ENCODE data around the gene RNF215. TPM values are rescaled to one million over a fixed set of nuclear protein-coding genes. Genes with fewer than 3 reads are reported as not detected.

Gene RNF215
- total and polyA plus RNA-seq, 2 donors (not counting 3 experiments of a cell fraction or from before 2014, with no cell fraction given) = 16.7 to 26.9 TPM

GRCh38 chr22:30370641-30371230 lies 16.5 kb downstream of the RNF215 start:
- Histone ChIP-seq H3K79me2 (ENCODE audit: control insufficient read depth, insufficient read depth, low read length) (no peaks in the 10 kb centered on the region), H3K36me3 (ENCODE audit: control insufficient read depth in 2 of 2, extremely low read depth in 1 of 2, insufficient read depth in 2 of 2, low read length in 2 of 2) (no peaks in the 10 kb centered on the region), H3K9me1 (replicated peaks; ENCODE audit: control insufficient read depth, extremely low read depth, insufficient read depth, low read length) (no peaks in the 10 kb centered on the region), H3K9ac (replicated peaks; ENCODE audit: extremely low read depth, insufficient read depth, low read length) (no peak overlapping the region), H3K9me3 (replicated peaks; ENCODE audit: control insufficient read depth, insufficient read depth, low read length) (no peaks in the 10 kb centered on the region), H3K4me1 (ENCODE audit: control insufficient read depth, extremely low read depth, insufficient read depth, low read length) (no peaks in the 10 kb centered on the region), H3K4me3 (replicated peaks in 1 of 3; ENCODE audit: insufficient read depth in 1 of 3, low read depth in 1 of 3, low read length in 3 of 3) (no peak overlapping the region), H3K27me3 (ENCODE audit: control insufficient read depth in 2 of 2, insufficient read depth in 2 of 2, low read length in 2 of 2) (no peaks in the 10 kb centered on the region), H4K20me1 (replicated peaks; ENCODE audit: control insufficient read depth, extremely low read depth, insufficient read depth, low read length) (no peaks in the 10 kb centered on the region), H3K27ac (ENCODE audit: insufficient read depth, low read depth, low read length) (no peak overlapping the region), H2AFZ (ENCODE audit: low read depth, low read length) (no peak overlapping the region), H3K4me2 (ENCODE audit: insufficient read depth, low read length) (no peak overlapping the region)
- DNase-seq (ENCODE audit: low read depth, low spot score) = no peak
- dilution Hi-C loops (cut with MboI; ENCODE audit: extremely low pct_ligation_motif_present, low sequenced_read_pairs) (no loop called here), intact Hi-C loops (cut with micrococcal nuclease) (no loop called here)
- no peak for FAIRE-seq
- TF ChIP-seq MYC (IDR thresholded peaks at IDR 0.05; ENCODE audit: low read depth, low read length) (no peak), EZH2 (IDR thresholded peaks at IDR 0.05; ENCODE audit: borderline replicate concordance, low read depth, low read length, severe bottlenecking) (no peak), GATA2 (IDR thresholded peaks at IDR 0.05; ENCODE audit: insufficient read depth, insufficient read length, low read depth, low read length) (no peak), JUN (IDR thresholded peaks at IDR 0.05; ENCODE audit: borderline replicate concordance, insufficient read depth, insufficient read length, low read depth) (no peak), CTCF (IDR thresholded peaks at IDR 0.05; ENCODE audit: extremely low read depth in 1 of 2, insufficient read depth in 1 of 2, low read depth in 1 of 2, low read length in 2 of 2) (no peak), POLR2A (IDR thresholded peaks at IDR 0.05; ENCODE audit: low read depth, low read length) (no peak), FOS (IDR thresholded peaks at IDR 0.05; ENCODE audit: borderline replicate concordance, insufficient read depth, low read length) (no peak), POLR2AphosphoS5 (IDR thresholded peaks at IDR 0.05; ENCODE audit: insufficient read depth, low read depth, low read length) (no peak), MAX (IDR thresholded peaks at IDR 0.05; ENCODE audit: insufficient read depth, insufficient read length) (no peak)
- POLR2A ChIA-PET = no interaction called here
- no TSS peak for BruUV-seq (replicated peaks)
- CTCF ChIA-PET = interaction anchor here (0.8 kb wide), 1 partner anchor 115 kb away, joined by 3 read pairs; no protein-coding TSS in a partner anchor
